K562 (cell line): Measurements from ENCODE around the gene PPARD. TPM values are rescaled to one million over a fixed set of nuclear protein-coding genes. Genes with fewer than 3 reads are reported as not detected.

ENCODE experiments used
- ATF2 ChIP-seq: sonication (generic); formaldehyde crosslinking; IDR thresholded peaks from 2 replicates; pipeline ENCODE4 v1.8.1; 2022; ENCODE audit warnings: missing genetic modification reagents
- BACH1 ChIP-seq: fragments of 200-800 bp; sonication (Bioruptor generic); IDR thresholded peaks from 2 replicates; pipeline ENCODE4 v1.6.1; 2016; ENCODE audit warnings: missing genetic modification characterization, missing compliant biosample characterization
- EGR1 ChIP-seq: fragments of 450-650 bp; conservative IDR thresholded peaks from 2 replicates; pipeline ENCODE4 v1.6.1; 2017; ENCODE audit warnings: mild to moderate bottlenecking
- GABPB1 ChIP-seq: sonication (generic); formaldehyde crosslinking; IDR thresholded peaks from 2 replicates; pipeline ENCODE4 v1.8.0; 2022; ENCODE audit warnings: mild to moderate bottlenecking, missing genetic modification reagents
- KAT8 ChIP-seq: fragments of 450-650 bp; IDR thresholded peaks from 2 replicates; pipeline ENCODE4 v1.6.1; 2016; ENCODE audit warnings: low read depth, mild to moderate bottlenecking
- MITF ChIP-seq: IDR thresholded peaks from 2 replicates; pipeline ENCODE4 v1.6.1; 2014; ENCODE audit warnings: antibody characterized with exemption
- MLX ChIP-seq, 2 experiments: fragments of 450-650 bp in 1 of 2; sonication (generic) in 1 of 2; formaldehyde crosslinking; conservative IDR thresholded peaks; 2 replicates each; pipeline versions ENCODE4 v1.4.0 to v1.8.1; 2020 to 2022; ENCODE audit warnings: mild to moderate bottlenecking in 1 of 2, missing genetic modification reagents in 1 of 2
- NFIX ChIP-seq: fragments of 250-450 bp; sonication (Bioruptor Pico); IDR thresholded peaks from 2 replicates; pipeline ENCODE4 v1.4.0; 2020; ENCODE audit warnings: low read depth, mild to moderate bottlenecking, moderate library complexity
- PHF8 ChIP-seq: fragments of 200-600 bp; sonication (generic); IDR thresholded peaks from 2 replicates; pipeline ENCODE4 v1.6.1; 2012; ENCODE audit warnings: mixed run types, mild to moderate bottlenecking, inconsistent platforms, low read length, moderate library complexity, borderline replicate concordance
- PKNOX1 ChIP-seq: fragments of 450-650 bp; IDR thresholded peaks from 2 replicates; pipeline ENCODE4 v1.6.1; 2016
- RAD21 ChIP-seq, 2 experiments: fragments of 250-450 bp in 1 of 2; fragments of 450-650 bp in 1 of 2; sonication (Bioruptor Pico) in 1 of 2; formaldehyde crosslinking in 1 of 2; IDR thresholded peaks in 1 of 2; conservative IDR thresholded peaks in 1 of 2; 2 replicates each; pipeline versions ENCODE4 v1.4.0 to v1.8.0; 2020 to 2022; ENCODE audit warnings: mild to moderate bottlenecking in 2 of 2, moderate library complexity in 1 of 2
- RCOR1 ChIP-seq, 2 experiments: IDR thresholded peaks; 2 replicates each; pipeline ENCODE4 v1.6.1; 2012; ENCODE audit warnings: low read depth in 2 of 2, low read length in 2 of 2, borderline replicate concordance in 1 of 2, improper control_type of control experiment in 1 of 2
- SFPQ ChIP-seq: fragments of 200-400 bp; formaldehyde crosslinking; IDR thresholded peaks from 2 replicates; pipeline ENCODE4 v1.6.1; 2017; ENCODE audit warnings: mild to moderate bottlenecking, low read depth, low read length, moderate library complexity
- SMARCE1 ChIP-seq: fragments of 450-650 bp; IDR thresholded peaks from 2 replicates; pipeline ENCODE4 v1.7.1; 2016; ENCODE audit warnings: mild to moderate bottlenecking
- SREBF1 ChIP-seq: fragments of 150-350 bp; IDR thresholded peaks from 2 replicates; pipeline ENCODE4 v1.6.1; 2014; ENCODE audit warnings: antibody characterized with exemption, low read depth, low read length, borderline replicate concordance
- TRIM28 ChIP-seq: fragments of 450-650 bp; IDR thresholded peaks from 2 replicates; pipeline ENCODE4 v1.6.1; 2017
- U2AF1 ChIP-seq: fragments of 200-400 bp; formaldehyde crosslinking; optimal IDR thresholded peaks from 2 replicates; pipeline ENCODE3; 2017; ENCODE audit warnings: mild to moderate bottlenecking, low read depth, low read length, moderate library complexity
- ZBTB12 ChIP-seq: fragments of 250-450 bp; sonication (Bioruptor Pico); IDR thresholded peaks from 2 replicates; pipeline ENCODE4 v1.4.0; 2020
- ZNF655 ChIP-seq: fragments of 250-450 bp; sonication (Bioruptor Pico); IDR thresholded peaks from 2 replicates; pipeline ENCODE4 v1.5.0; 2021
- polyA plus RNA-seq, 8 experiments: library from polyadenylated mRNA; depleted of rRNA in 4 of 8; stranded (reverse) in 5 of 8; unstranded in 3 of 8; fragments of >200 nt; fragmentation: Nextera tagmentation in 2 of 8; fragmentation: Illumina TruSeq in 1 of 8; extraction: Ambion mirVana in 2 of 8; extraction: Trizol in 1 of 8; gene quantifications; 2 replicates each; pipeline versions ENCODE4 v1.2.1 to v1.2.3, GENCODE V29; 2011 to 2014; ENCODE audit warnings: inconsistent platforms in 1 of 8, missing spikeins in 1 of 8
- total RNA-seq, 7 experiments: library from RNA; depleted of rRNA in 6 of 7; stranded (reverse); fragments of >200 nt in 6 of 7; fragmentation: Illumina TruSeq in 2 of 7; extraction: Trizol in 2 of 7; gene quantifications; 2 replicates each; pipeline versions ENCODE4 v1.2.1 to v1.2.3, GENCODE V29; 2011 to 2021; ENCODE audit warnings: low replicate concordance in 1 of 7

Gene PPARD
- total and polyA plus RNA-seq, 9 of the 15 experiments (the other 6 are each of a cell fraction or from before 2014, with no cell fraction given), result 0.14 to 13.2 (median 3.8) TPM

- no peak for TF ChIP-seq KAT8
- TF ChIP-seq SMARCE1, result no peak
- peak; percentile 98 to 99 for TF ChIP-seq RAD21 (CRISPR knock-in tag; conservative IDR thresholded peaks at IDR 0.05 in 1 of 2, IDR thresholded peaks at IDR 0.05 in 1 of 2)
- no peak for TF ChIP-seq SREBF1
- no peak for TF ChIP-seq RCOR1 (IDR thresholded peaks at IDR 0.05; ENCODE audit: borderline replicate concordance in 1 of 2, low read depth in 2 of 2, low read length in 2 of 2)
- TF ChIP-seq MLX (CRISPR knock-in tag; conservative IDR thresholded peaks at IDR 0.05), result no peak
- no peak for TF ChIP-seq NFIX (CRISPR knock-in tag)
- TF ChIP-seq ZNF655 (CRISPR knock-in tag), result no peak
- no peak for TF ChIP-seq EGR1
- TF ChIP-seq ATF2 (CRISPR knock-in tag), result no peak
- no peak for TF ChIP-seq SFPQ
- no peak for TF ChIP-seq U2AF1
- no peak for TF ChIP-seq BACH1 (tag)
- TF ChIP-seq GABPB1 (CRISPR knock-in tag), result no peak
- no peak for TF ChIP-seq PHF8
- TF ChIP-seq PKNOX1, result no peak
- 0 out of 2 replicates have a peak, but pooled peaks have one; percentile 48 for TF ChIP-seq TRIM28
- TF ChIP-seq ZBTB12, result no peak; the same call in 1 of the 2 replicates
- TF ChIP-seq MITF, result no peak
These were observed 107.0 kb downstream of the PPARD start (continued) for GRCh38 chr6:35449287-35449881.
